Endothelial cell of umbilical vein (primary cell): ENCODE data around the gene HSH2D. TPM values are rescaled to one million over a fixed set of nuclear protein-coding genes. Genes with fewer than 3 reads are reported as not detected.

Experiments used
- BruUV-seq: library from RNA; stranded (reverse); fragments of 400-500 nt; replicated peaks from 2 replicates; lab custom pipeline; 2021; lab: Mats Ljungman, UMichigan
- CTCF ChIA-PET: fragments of 300-600, 350-600 bp; sonication (Branson Sonifier 250); formaldehyde crosslinking; loops from one replicate; lab custom pipeline; 2021; ENCODE audit warnings: antibody characterized with exemption, inconsistent platforms; lab: Charles Lee
- POLR2A ChIA-PET: fragments of 300-600, 350-600 bp; sonication (Branson Sonifier 250); formaldehyde crosslinking; loops from one replicate; lab custom pipeline; 2021; ENCODE audit warnings: antibody characterized with exemption, inconsistent platforms; lab: Charles Lee
- DNase-seq: peaks from one replicate; pipeline ENCODE4 v3.0.0-alpha.2; 2011; ENCODE audit warnings: low read depth, low spot score
- FAIRE-seq: peaks from 2 replicates; lab custom pipeline; 2011; peaks lifted over from hg19 to GRCh38; lab: Jason Lieb, UNC
- H2AFZ ChIP-seq: 2 replicates; pipeline ENCODE4 v1.6.0; 2012; ENCODE audit warnings: low read depth, low read length, control low read depth, inconsistent platforms
- H3K27ac ChIP-seq: 2 replicates; pipeline ENCODE4 v1.5.1; 2011; ENCODE audit warnings: low read depth, mild to moderate bottlenecking, control low read depth, low read length, moderate library complexity; ENCODE audit not compliant: insufficient read depth
- H3K27me3 ChIP-seq, 2 experiments: 2 replicates each; pipeline versions ENCODE4 v1.6.0 to v1.6.1; 2011; ENCODE audit warnings: low read length in 2 of 2, mixed read lengths in 1 of 2; ENCODE audit not compliant: control insufficient read depth in 2 of 2, insufficient read depth in 2 of 2
- H3K36me3 ChIP-seq, 2 experiments: 2 replicates in 1 of 2; 3 replicates in 1 of 2; pipeline ENCODE4 v1.5.1; 2011; ENCODE audit warnings: low read length in 2 of 2, mild to moderate bottlenecking in 1 of 2, moderate library complexity in 1 of 2; ENCODE audit not compliant: control insufficient read depth in 2 of 2, insufficient read depth in 2 of 2; ENCODE audit errors: extremely low read depth in 1 of 2
- H3K4me1 ChIP-seq: 3 replicates; pipeline ENCODE4 v1.5.1; 2011; ENCODE audit warnings: mild to moderate bottlenecking, low read length; ENCODE audit not compliant: control insufficient read depth, insufficient read depth; ENCODE audit errors: extremely low read depth
- H3K4me2 ChIP-seq: 2 replicates; pipeline ENCODE4 v1.6.1; 2011; ENCODE audit warnings: low read length, control low read depth, mixed read lengths; ENCODE audit not compliant: insufficient read depth
- H3K4me3 ChIP-seq, 3 experiments: fragments of 200-600 bp in 1 of 3; sonication (generic), shearing (Covaris generic) in 1 of 3; replicated peaks in 1 of 3; 2 replicates each; pipeline ENCODE4 v1.5.1; 2011 to 2016; ENCODE audit warnings: control low read depth in 3 of 3, low read length in 3 of 3, mild to moderate bottlenecking in 2 of 3, inconsistent platforms in 1 of 3, low read depth in 1 of 3, moderate library complexity in 1 of 3; ENCODE audit not compliant: insufficient read depth in 1 of 3
- H3K79me2 ChIP-seq: 2 replicates; pipeline ENCODE4 v1.6.0; 2012; ENCODE audit warnings: low read length, inconsistent platforms; ENCODE audit not compliant: control insufficient read depth, insufficient read depth
- H3K9ac ChIP-seq: replicated peaks from 2 replicates; pipeline ENCODE3; 2011; ENCODE audit warnings: low read length, control low read depth; ENCODE audit not compliant: insufficient read depth; ENCODE audit errors: extremely low read depth
- H3K9me1 ChIP-seq: replicated peaks from 3 replicates; pipeline ENCODE4 v1.6.0; 2011; ENCODE audit warnings: mild to moderate bottlenecking, low read length; ENCODE audit not compliant: control insufficient read depth, insufficient read depth; ENCODE audit errors: extremely low read depth
- H3K9me3 ChIP-seq: replicated peaks from 2 replicates; pipeline ENCODE4 v1.5.1; 2012; ENCODE audit warnings: low read length, inconsistent platforms; ENCODE audit not compliant: control insufficient read depth, insufficient read depth
- H4K20me1 ChIP-seq: replicated peaks from 2 replicates; pipeline ENCODE3; 2011; ENCODE audit warnings: mild to moderate bottlenecking, low read length; ENCODE audit not compliant: control insufficient read depth, insufficient read depth; ENCODE audit errors: extremely low read depth
- EZH2 ChIP-seq: IDR thresholded peaks from 2 replicates; pipeline ENCODE4 v1.6.1; 2012; ENCODE audit warnings: borderline replicate concordance, low read depth, mild to moderate bottlenecking, moderate library complexity, low read length, inconsistent platforms; ENCODE audit not compliant: severe bottlenecking
- FOS ChIP-seq: IDR thresholded peaks from 2 replicates; pipeline ENCODE4 v1.6.1; 2011; ENCODE audit warnings: mild to moderate bottlenecking, low read length, moderate library complexity, borderline replicate concordance; ENCODE audit not compliant: insufficient read depth
- GATA2 ChIP-seq: IDR thresholded peaks from 2 replicates; pipeline ENCODE4 v1.7.0; 2011; ENCODE audit warnings: low read depth, mild to moderate bottlenecking, moderate library complexity, mixed read lengths, low read length; ENCODE audit not compliant: insufficient read length, insufficient read depth
- JUN ChIP-seq: IDR thresholded peaks from 2 replicates; pipeline ENCODE4 v1.6.1; 2011; ENCODE audit warnings: borderline replicate concordance, low read depth; ENCODE audit not compliant: insufficient read length, insufficient read depth
- MYC ChIP-seq: IDR thresholded peaks from one replicate; pipeline ENCODE4 v1.6.1; 2011; ENCODE audit warnings: mild to moderate bottlenecking, low read depth, low read length
- POLR2A ChIP-seq: IDR thresholded peaks from 2 replicates; pipeline ENCODE4 v1.6.1; 2012; ENCODE audit warnings: low read depth, mild to moderate bottlenecking, control low read depth, low read length
- POLR2AphosphoS5 ChIP-seq: IDR thresholded peaks from 2 replicates; pipeline ENCODE4 v1.6.1; 2012; ENCODE audit warnings: low read depth, mild to moderate bottlenecking, control low read depth, low read length, moderate library complexity; ENCODE audit not compliant: insufficient read depth
- dilution Hi-C: fragments of 300-500 bp; cut with MboI; formaldehyde crosslinking; loops from one replicate; pipeline ENCODE4 v1.15.0; 2019; ENCODE audit warnings: low sequenced_read_pairs; ENCODE audit not compliant: extremely low pct_ligation_motif_present
- intact Hi-C: fragments of 100-400 bp; cut with micrococcal nuclease; formaldehyde crosslinking; loops from one replicate; pipeline ENCODE4 v1.10.0; 2022
- polyA plus RNA-seq, 4 experiments: library from polyadenylated mRNA; depleted of rRNA in 3 of 4; stranded (reverse) in 3 of 4; unstranded in 1 of 4; fragments of >200 nt; gene quantifications; 2 replicates each; pipeline versions ENCODE4 v1.2.1 to v1.2.3, GENCODE V29; 2011 to 2012; ENCODE audit warnings: missing spikeins in 1 of 4
- total RNA-seq: library from RNA; stranded (reverse); gene quantifications from 2 replicates; pipeline ENCODE4 v1.2.3, GENCODE V29; 2021
- TF ChIP-seq, protein P1 (sequence below): IDR thresholded peaks from 2 replicates; pipeline ENCODE4 v1.6.1; 2011; ENCODE audit not compliant: insufficient read depth, insufficient read length
- TF ChIP-seq, protein P2 (sequence below), 2 donors: IDR thresholded peaks; 1 replicate in 1 of 2; 2 replicates in 1 of 2; pipeline ENCODE4 v1.5.1; 2011; ENCODE audit warnings: low read length in 2 of 2, mild to moderate bottlenecking in 2 of 2, moderate library complexity in 2 of 2, control low read depth in 1 of 2, inconsistent platforms in 1 of 2, low read depth in 1 of 2; ENCODE audit not compliant: insufficient read depth in 1 of 2; ENCODE audit errors: extremely low read depth in 1 of 2

The HSH2D gene
- total and polyA plus RNA-seq, 2 donors (not counting 3 experiments of a cell fraction or from before 2014, with no cell fraction given), result not detected

- H3K9me1 ChIP-seq, result no peaks in the 10 kb centered on the region
- no peaks in the 10 kb centered on the region for H3K27me3 ChIP-seq
- peaks cover 10% of the 10 kb centered on the region for H3K4me1 ChIP-seq
- intact Hi-C loops (no loop called here), dilution Hi-C loops (loop anchor here (25.0 kb wide), 1 partner anchor 160 kb away; no protein-coding TSS in a partner anchor)
- H3K4me3 ChIP-seq, result no peak overlapping the region
- TF ChIP-seq EZH2, result no peak
- TF ChIP-seq, protein P1, sequence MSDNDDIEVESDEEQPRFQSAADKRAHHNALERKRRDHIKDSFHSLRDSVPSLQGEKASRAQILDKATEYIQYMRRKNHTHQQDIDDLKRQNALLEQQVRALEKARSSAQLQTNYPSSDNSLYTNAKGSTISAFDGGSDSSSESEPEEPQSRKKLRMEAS, result no peak
- TF ChIP-seq POLR2A, result no peak
- TF ChIP-seq POLR2AphosphoS5, result no peak
- no peak for TF ChIP-seq JUN
- TF ChIP-seq FOS, result no peak
- TF ChIP-seq, protein P2, sequence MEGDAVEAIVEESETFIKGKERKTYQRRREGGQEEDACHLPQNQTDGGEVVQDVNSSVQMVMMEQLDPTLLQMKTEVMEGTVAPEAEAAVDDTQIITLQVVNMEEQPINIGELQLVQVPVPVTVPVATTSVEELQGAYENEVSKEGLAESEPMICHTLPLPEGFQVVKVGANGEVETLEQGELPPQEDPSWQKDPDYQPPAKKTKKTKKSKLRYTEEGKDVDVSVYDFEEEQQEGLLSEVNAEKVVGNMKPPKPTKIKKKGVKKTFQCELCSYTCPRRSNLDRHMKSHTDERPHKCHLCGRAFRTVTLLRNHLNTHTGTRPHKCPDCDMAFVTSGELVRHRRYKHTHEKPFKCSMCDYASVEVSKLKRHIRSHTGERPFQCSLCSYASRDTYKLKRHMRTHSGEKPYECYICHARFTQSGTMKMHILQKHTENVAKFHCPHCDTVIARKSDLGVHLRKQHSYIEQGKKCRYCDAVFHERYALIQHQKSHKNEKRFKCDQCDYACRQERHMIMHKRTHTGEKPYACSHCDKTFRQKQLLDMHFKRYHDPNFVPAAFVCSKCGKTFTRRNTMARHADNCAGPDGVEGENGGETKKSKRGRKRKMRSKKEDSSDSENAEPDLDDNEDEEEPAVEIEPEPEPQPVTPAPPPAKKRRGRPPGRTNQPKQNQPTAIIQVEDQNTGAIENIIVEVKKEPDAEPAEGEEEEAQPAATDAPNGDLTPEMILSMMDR (IDR thresholded peaks at IDR 0.05; ENCODE audit: extremely low read depth in 1 of 2, insufficient read depth in 1 of 2, low read depth in 1 of 2, low read length in 2 of 2), result no peak
- no peak for TF ChIP-seq GATA2
- TF ChIP-seq MYC, result no peak
- no peak overlapping the region for H3K4me2 ChIP-seq
- ChIA-PET POLR2A (no interaction called here), CTCF (no interaction called here)
- no peak overlapping the region for H2AFZ ChIP-seq
- no peaks in the 10 kb centered on the region for H4K20me1 ChIP-seq
- H3K79me2 ChIP-seq, result peaks cover 47% of the 10 kb centered on the region
- FAIRE-seq (no peak), DNase-seq (no peak)
- BruUV-seq, result no TSS peak
- no peaks in the 10 kb centered on the region for H3K9me3 ChIP-seq
- no peak overlapping the region for H3K9ac ChIP-seq
- no peak overlapping the region for H3K27ac ChIP-seq
- H3K36me3 ChIP-seq, result peaks cover 5 to 32% of the 10 kb centered on the region in 2 experiments
These were observed 59.1 kb downstream of the HSH2D start for GRCh38 chr19:16202320-16203255.
